C4-2B (cell line): ENCODE measurements around the gene CTU2.

Experiments
- ZFX ChIP-seq: fragments of 450-650 bp; IDR thresholded peaks from 2 replicates; pipeline ENCODE4 v1.6.1; 2017
- TF ChIP-seq, protein P1 (sequence below): fragments of 450-650 bp; conservative IDR thresholded peaks from 2 replicates; pipeline ENCODE4 v1.5.1; 2017; ENCODE audit warnings: mild to moderate bottlenecking

DNA sequence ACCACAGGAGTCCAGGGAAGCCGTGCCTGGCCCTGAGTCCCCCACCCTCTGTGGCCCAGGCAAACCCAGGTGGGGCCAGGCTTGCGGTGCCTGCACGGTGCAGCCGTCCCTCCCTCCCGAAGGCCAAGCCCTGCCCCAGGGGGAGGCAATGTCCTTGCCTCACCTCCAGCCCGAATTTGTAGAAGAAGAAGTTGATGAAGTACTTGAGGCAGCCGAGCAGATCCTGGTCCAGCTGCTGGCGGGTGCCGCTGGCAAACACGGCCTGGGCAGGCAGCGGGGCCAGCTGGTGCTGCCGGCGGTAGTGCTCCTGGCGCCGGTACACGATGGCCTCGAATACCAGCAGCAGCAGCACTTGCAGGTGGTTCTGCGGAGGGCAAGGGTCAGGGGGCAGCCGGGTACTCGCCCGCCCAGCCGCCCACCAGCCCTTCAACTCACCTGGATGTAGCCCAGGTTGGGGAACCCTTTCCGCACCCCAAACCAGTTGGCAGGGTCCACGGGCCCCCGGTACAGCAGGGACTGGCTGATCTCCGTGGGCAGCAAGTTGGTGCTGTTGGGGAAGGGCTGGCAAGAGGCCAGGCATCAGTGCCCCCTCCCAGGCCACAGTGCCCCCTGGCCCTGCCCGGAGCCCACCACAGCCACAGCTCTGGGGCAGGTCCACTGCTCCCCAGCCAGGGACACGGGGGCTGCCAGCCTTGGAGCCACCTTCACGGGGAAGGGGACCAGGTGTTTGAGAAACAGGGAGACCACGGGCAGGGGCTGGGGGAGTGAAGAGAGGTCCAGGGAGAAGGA is 26.1 kb downstream of the CTU2 start:
- TF ChIP-seq, protein P1, sequence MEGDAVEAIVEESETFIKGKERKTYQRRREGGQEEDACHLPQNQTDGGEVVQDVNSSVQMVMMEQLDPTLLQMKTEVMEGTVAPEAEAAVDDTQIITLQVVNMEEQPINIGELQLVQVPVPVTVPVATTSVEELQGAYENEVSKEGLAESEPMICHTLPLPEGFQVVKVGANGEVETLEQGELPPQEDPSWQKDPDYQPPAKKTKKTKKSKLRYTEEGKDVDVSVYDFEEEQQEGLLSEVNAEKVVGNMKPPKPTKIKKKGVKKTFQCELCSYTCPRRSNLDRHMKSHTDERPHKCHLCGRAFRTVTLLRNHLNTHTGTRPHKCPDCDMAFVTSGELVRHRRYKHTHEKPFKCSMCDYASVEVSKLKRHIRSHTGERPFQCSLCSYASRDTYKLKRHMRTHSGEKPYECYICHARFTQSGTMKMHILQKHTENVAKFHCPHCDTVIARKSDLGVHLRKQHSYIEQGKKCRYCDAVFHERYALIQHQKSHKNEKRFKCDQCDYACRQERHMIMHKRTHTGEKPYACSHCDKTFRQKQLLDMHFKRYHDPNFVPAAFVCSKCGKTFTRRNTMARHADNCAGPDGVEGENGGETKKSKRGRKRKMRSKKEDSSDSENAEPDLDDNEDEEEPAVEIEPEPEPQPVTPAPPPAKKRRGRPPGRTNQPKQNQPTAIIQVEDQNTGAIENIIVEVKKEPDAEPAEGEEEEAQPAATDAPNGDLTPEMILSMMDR: no peak
- no peak for TF ChIP-seq ZFX
